ENCODE results near the gene FBN3. TPM values are rescaled to one million over a fixed set of nuclear protein-coding genes. Genes with fewer than 3 reads are reported as not detected.

Gene FBN3
- total RNA-seq, 4 donors from 2014 or later = 0.13 to 8.7 (median 2.5) TPM

DNA sequence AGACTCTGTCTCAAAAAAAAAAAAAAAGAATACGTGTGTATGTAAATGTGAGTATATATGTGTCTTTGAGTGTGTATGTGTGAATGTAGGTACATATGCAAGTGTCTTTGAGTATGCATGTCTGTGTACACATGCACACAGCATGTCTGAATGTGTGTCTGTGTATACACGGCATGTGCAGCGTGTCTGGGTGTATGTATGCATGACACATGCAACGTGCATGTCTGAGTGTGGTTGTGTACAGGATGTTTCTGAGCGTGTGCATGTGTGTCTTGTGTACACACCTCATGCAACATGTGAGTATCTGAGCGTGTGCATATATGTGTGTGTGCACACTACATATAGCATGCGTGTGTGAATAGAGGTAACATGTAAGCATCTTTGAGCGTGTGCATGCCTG, 20.8 kb downstream of the FBN3 start:
- H3K4me3 ChIP-seq (replicated peaks in 1 of 3) = no peak overlapping the region
- no peak for DNase-seq
- TF ChIP-seq CTCF (IDR thresholded peaks at IDR 0.05) (no peak), POLR2A (IDR thresholded peaks at IDR 0.05) (no peak)
- no peaks in the 10 kb centered on the region for H3K36me3 ChIP-seq
- no peaks in the 10 kb centered on the region for H3K4me1 ChIP-seq
- no peaks in the 10 kb centered on the region for H3K9me3 ChIP-seq
- H3K27ac ChIP-seq = no peak overlapping the region
- 94 to 96% methylated on average over 8 of the region's 8 CpGs for whole genome bisulfite sequencing, 2 donors
- intact Hi-C loops (cut with DNase I) = no loop called here
- H3K27me3 ChIP-seq = no peaks in the 10 kb centered on the region

GRCh38 chr19:8127311-8127710, 22.1 kb downstream of the FBN3 start:
- intact Hi-C loops (cut with DNase I) = no loop called here
- TF ChIP-seq CTCF (IDR thresholded peaks at IDR 0.05) (no peak), POLR2A (IDR thresholded peaks at IDR 0.05) (no peak)
- no peak overlapping the region for H3K4me3 ChIP-seq (replicated peaks in 1 of 3)
- H3K27me3 ChIP-seq = no peaks in the 10 kb centered on the region
- H3K4me1 ChIP-seq = no peaks in the 10 kb centered on the region
- DNase-seq = no peak
- H3K27ac ChIP-seq = no peak overlapping the region
- H3K36me3 ChIP-seq = no peaks in the 10 kb centered on the region
- 84 to 94% methylated on average over 8 of the region's 8 CpGs for WGBS, 2 donors
- no peaks in the 10 kb centered on the region for H3K9me3 ChIP-seq

DNA sequence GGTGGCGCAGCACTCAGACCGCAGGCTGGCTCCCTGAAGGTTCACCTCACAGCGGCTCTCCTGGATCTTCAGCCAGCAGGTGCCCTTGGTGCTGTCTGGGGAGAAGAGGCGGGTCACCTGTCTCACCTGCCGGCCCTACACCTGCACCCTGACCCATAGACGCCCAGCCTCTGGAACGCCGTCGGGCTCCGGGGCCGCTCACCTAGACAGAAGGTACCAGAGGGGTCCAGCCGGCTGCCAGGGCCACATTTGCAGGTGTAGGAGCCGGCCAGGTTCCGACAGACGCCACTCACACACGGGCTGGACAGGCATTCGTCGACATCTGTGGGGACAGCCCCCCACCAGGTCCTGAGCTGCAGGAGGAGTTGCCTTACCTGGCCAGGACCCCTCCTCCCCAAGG, 22.9 kb downstream of the FBN3 start:
- intact Hi-C loops (cut with DNase I) = no loop called here
- no peak for DNase-seq
- H3K36me3 ChIP-seq = no peaks in the 10 kb centered on the region
- WGBS, 2 donors = 99% methylated on average over 14 of the region's 18 CpGs; no CpG with 5 or more reads in 1 of the 2 donors
- H3K4me1 ChIP-seq = no peaks in the 10 kb centered on the region
- H3K9me3 ChIP-seq = no peaks in the 10 kb centered on the region
- no peak overlapping the region for H3K27ac ChIP-seq
- no peak overlapping the region for H3K4me3 ChIP-seq (replicated peaks in 1 of 3)
- TF ChIP-seq POLR2A (IDR thresholded peaks at IDR 0.05) = no peak
- TF ChIP-seq CTCF (IDR thresholded peaks at IDR 0.05) = no peak
- H3K27me3 ChIP-seq = no peaks in the 10 kb centered on the region

GRCh38 chr19:8126008-8126407, 23.4 kb downstream of the FBN3 start:
- intact Hi-C loops (cut with DNase I) = no loop called here
- Histone ChIP-seq H3K27me3 (no peaks in the 10 kb centered on the region), H3K4me3 (replicated peaks in 1 of 3) (no peak overlapping the region), H3K27ac (no peak overlapping the region), H3K36me3 (no peaks in the 10 kb centered on the region), H3K4me1 (no peaks in the 10 kb centered on the region), H3K9me3 (no peaks in the 10 kb centered on the region)
- TF ChIP-seq CTCF (IDR thresholded peaks at IDR 0.05) (no peak), POLR2A (IDR thresholded peaks at IDR 0.05) (no peak)
- 89% methylated on average over 13 to 15 of the region's 15 CpGs for WGBS, 2 donors
- DNase-seq = no peak

GRCh38 chr19:8123683-8124082, 25.7 kb downstream of the FBN3 start:
- intact Hi-C loops (cut with DNase I) = no loop called here

More at GRCh38 chr19:8123683-8124082, 25.7 kb downstream of the FBN3 start:
- H3K9me3 ChIP-seq = no peaks in the 10 kb centered on the region
- H3K4me3 ChIP-seq (replicated peaks in 1 of 3) = no peak overlapping the region
- no peaks in the 10 kb centered on the region for H3K27me3 ChIP-seq
- H3K4me1 ChIP-seq = no peaks in the 10 kb centered on the region
- WGBS, 2 donors = 93% methylated on average over 22 of the region's 22 CpGs
- DNase-seq = no peak
- H3K36me3 ChIP-seq = no peaks in the 10 kb centered on the region
- TF ChIP-seq CTCF (IDR thresholded peaks at IDR 0.05) (no peak), POLR2A (IDR thresholded peaks at IDR 0.05) (no peak)
- no peak overlapping the region for H3K27ac ChIP-seq
